SIG-M5 treated with dmso at 0.1 percent for 504 hours (cell line): ENCODE measurements around the gene PSMD9.
"Not testable (repeated sequence)": the region's sequence is repeated elsewhere in the genome, so short reads cannot be mapped to it uniquely, and the experiment has no call there.

Experiments used
- DNase-seq: peaks from one replicate; lab custom pipeline; 2025; ENCODE audit not compliant: unreplicated experiment; lab: John Stamatoyannopoulos, UW

Gene PSMD9, protein sequence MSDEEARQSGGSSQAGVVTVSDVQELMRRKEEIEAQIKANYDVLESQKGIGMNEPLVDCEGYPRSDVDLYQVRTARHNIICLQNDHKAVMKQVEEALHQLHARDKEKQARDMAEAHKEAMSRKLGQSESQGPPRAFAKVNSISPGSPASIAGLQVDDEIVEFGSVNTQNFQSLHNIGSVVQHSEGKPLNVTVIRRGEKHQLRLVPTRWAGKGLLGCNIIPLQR

DNA sequence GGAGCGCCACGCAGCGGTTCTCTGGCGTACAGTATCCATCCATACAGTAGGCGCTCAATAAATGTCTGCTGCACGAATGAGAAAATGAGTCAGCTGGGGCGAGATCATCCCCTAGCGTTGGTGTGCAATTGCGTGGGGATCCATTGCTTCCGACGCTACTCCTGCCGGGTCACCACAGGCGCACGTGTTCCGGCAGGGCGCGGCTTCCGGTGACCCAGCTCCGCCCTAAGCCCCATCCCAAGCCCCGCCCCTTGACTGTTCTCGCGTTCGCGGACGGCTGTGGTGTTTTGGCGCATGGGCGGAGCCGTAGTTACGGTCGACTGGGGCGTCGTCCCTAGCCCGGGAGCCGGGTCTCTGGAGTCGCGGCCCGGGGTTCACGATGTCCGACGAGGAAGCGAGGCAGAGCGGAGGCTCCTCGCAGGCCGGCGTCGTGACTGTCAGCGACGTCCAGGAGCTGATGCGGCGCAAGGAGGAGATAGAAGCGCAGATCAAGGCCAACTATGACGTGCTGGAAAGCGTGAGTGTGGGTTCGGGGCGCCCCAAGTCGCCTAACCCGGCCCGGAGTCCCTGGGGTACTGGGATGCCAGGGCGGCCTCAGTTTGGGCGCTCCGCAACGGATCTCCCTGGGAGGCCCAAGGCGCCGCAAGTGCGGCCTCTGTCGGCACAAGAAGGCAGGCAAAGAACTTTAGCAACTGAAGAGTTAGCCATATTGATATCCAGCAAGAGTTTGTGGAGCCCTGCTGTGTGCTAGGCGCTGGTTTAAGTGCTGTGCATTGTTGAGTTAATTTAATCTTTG lies at the start of gene PSMD9:
Gene PSMD9 (plus strand): TSS at position 313 of the 796 bp plus-strand sequence. CDS start 67 bp downstream, at position 380.
- peak; percentile 99 for DNase-seq

DNA sequence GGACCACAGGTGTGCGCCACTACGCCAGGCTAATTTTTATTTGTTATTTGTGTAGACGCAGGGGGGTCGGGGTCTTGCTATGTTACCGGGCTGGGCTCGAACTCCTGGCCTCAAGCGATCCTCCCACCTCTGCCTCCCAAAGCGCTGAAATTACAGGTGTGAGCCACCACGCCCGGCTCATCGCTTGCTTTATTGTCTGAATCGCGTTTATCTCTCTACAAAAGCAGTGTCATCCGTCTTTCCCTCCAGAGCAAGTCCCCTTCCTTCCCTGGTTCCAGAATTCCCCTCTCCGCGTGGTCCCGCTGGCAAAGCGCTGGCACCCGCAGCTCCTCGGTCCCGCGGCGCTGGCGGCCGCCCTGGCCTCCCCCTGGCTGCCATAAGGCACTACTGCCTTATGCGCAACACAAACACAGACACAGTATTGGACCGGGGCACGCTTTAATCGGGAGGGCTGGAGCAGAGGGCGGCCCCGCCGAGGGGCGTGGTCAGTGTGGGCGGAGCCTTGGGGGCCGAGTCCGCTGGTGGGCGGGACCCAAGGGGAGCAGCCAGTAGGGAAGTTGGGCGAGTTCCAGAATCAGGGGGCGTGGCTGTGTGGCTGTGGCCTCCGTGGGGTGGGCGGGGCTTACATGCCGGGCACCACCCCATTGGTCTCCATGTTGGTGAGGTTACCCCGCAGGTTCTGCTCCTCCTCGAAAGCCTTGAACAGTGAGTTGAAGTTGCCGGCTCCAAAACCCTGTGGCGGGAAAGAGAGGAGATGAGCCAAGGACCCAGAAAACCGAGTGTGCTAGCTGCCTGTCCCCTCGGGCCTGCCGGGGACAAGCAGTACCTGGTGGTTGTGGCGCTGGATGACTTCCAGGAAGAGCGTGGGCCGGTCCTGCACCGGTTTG lies 49.2 kb upstream of the PSMD9 start:
- peak; percentile 99 for DNase-seq

DNA sequence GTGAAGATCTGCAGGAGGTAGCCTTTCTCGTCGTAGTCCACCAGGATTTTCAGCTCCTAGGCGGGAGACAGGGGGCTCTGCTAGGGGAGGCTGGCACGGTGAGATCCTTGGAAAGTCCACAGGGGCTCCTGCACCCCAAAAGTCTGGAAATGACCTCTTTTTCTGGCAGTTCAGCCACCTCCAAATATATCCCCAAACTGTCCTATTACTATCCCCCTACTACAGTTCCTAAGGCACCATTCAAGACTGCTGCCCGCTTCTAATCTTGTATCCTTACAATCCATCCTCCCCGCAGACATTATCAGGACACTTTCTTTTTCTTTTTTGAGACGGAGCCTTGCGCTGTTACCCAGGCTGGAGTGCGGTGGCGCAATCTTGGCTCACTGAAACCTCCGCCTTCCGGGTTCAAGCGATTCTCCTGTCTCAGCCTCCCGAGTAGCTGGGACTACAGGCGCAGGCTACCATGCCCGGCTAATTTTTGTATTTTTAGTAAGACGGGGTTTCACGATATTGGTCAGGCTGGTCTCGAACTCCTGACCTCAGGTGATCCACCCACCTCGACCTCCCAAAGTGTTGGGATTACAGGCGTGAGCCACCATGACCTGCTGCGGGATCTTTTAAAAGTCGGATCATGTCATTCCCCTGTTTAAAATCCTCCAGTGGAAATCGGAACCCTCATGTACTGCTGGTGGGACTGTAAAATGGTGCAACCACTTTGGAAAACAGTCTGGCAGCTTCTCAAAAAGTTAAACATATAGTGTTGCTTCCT lies 48.4 kb upstream of the PSMD9 start:
- peak; percentile 40 for DNase-seq

DNA sequence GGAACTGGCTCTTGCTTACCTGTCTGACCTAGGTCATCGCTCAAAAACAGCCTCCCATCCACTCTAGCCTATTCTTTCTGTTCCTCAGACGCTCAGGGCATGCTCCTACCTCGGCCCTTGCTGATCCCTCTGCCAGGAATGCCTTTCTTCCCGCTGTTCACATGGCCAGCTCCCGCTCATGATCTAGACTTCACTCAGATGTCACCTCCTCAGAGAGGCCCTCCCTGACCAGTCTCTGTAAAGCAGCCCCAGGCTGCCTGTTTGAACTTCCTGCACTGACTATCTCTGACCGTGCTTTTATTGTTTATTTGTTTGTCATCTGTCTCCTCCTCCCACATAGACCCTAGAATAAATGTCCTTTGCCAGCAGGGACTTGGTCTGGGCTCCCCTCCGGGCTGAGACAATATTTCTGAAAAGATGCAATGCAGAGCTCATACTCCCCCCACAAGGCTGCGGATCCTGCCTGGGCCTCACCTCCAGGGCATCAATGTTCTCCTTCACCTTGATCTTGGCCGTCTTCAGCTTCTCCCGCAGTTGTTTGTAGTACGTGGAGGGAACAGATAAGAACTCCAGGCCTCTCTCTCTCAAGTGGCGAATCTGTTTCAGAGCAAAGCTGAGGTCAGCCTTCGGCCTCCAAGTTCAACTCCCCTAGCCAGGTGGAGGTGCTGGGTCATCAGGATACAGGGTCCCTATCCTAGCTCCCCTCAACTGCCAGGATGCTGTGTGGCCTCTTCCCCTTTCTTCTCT lies 45.2 kb upstream of the PSMD9 start:
- no peak for DNase-seq

DNA sequence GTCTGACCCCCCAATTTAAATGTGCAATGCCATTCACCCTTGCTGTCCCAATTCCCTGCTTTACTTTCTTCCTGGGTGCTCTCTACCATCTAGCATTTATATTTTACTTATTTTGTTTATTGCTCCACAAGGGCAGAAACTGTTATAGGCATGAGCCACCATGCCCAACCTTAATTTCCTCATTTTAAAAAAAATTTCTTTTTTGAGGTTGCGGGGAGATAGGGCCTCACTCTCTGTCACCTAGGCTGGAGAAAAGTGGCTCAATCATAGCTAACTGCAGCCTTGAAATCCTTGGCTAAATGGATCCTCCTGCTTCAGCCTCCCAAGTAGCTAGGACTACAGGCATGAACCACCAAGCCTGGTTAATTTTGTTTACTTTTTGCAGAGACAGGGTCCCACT lies 42.9 kb upstream of the PSMD9 start:
- peak; percentile 27 for DNase-seq

DNA sequence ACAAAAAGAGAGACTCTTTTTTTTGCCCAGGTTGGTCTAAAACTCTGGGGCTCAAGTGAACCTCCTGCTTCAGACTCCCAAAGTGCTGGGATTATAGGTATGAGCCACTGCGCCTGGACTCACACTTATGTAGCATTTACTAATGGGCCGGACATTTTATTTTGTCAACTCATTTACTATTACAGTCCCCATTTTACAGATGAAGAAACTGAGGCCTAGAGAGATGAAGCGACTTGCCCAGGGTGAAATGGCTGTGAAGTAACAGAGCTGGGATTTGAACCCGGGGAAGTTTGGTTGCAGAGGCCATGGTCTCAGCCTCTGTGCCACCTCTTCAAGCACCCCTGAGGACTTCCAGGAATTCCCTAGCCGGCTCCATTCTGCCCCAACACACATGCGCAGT lies 39.4 kb upstream of the PSMD9 start:
- no peak for DNase-seq

DNA sequence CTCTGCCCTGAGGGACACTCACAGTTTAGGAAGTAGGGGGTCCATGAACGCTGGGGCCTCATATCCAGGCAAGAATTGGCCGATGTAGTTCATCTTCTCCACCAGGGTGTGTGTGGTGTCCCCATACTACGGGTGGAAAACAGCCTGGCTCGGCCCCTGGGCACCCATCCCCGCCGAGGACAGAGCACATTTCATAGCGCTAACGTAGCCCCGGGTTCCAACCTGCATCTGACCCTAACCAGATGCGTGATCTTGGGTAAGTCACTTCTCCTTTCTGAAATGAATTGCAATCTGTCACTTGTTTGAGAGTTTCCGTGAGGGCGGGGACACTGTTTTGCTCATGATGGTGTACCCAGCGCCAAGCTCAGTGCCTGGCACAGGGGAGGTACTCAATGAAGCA lies 38.9 kb upstream of the PSMD9 start:
- DNase-seq: peak; percentile 82

DNA sequence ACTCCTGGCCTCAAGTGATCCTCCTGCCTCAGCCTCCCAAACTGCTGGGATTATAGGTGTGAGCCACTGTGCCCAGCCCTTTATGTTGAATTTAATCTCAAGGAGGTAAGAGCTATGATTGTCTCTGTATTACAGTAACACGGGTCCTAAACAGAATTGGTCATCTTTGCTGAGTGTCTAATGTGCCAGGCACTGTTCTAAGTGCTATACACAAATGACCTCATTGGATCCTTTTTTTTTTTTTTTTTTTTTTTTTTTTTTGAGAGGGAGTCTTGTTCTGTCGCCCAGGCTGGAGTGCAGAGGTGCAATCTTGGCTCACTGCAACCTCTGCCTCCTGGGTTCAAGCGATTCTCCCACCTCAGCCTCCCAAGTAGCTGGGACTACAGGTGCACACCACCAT lies 36.2 kb upstream of the PSMD9 start:
- DNase-seq: not testable (repeated sequence)

DNA sequence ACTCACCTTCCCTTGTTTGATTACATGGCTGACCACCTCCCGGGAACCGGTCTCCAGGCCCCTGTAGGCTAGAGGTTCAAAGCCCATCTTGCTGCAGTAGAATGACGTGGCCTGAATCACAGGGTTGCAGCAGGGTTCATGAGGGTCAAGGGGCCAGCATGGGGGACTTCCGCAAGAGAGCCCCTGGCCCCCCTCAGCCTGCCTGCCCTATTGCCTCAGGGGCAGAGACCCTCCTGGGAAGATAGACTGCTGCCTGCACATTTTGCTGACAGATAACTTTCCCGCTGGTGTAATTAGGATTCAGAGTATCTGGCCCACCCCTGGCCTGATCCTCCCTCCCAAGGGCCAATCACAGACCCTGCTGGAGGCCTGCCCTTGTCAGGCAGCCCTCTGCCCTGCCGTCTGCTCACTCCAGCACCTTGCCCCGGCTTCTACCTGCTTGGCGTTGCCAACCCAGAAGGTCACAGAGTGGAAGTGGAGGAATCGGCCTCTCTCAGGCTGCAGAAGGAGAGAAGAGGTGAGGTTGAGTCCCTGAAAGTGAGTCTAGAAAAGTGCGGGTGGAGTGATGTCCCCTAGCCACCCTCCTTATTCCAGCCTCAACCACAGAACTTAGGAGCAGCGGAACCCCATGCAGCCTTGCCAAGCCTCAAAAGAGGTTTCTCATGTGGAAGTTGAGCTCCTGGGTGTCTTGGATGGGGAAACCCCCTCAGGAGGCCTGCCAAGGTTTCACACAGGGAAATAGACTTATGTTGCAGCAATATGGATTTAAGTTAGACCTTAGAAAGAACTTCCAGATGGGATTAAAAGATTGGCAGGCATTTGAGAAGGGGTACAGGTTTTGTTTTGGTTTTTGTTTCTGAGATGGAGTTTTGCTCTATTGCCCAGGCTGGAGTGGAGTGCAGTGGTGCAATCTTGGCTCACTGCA lies 31.0 kb upstream of the PSMD9 start:
- no peak for DNase-seq

DNA sequence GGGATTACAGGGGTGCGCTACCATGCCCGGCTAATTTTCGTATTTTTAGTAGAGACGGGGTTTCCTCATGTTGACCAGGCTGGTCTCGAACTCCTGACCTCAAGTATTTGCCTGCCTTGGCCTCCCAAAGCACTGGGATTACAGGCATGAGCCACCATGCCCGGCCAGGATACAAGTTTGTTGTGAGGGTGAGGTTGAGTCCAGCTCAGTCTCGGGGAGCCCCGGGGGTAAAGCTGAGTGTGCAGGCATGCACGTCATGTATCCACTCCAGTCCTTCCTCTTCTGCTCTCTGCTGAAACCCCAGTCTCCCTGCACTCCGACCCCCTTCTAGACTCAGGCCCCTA lies 30.3 kb upstream of the PSMD9 start:
- no peak for DNase-seq

DNA sequence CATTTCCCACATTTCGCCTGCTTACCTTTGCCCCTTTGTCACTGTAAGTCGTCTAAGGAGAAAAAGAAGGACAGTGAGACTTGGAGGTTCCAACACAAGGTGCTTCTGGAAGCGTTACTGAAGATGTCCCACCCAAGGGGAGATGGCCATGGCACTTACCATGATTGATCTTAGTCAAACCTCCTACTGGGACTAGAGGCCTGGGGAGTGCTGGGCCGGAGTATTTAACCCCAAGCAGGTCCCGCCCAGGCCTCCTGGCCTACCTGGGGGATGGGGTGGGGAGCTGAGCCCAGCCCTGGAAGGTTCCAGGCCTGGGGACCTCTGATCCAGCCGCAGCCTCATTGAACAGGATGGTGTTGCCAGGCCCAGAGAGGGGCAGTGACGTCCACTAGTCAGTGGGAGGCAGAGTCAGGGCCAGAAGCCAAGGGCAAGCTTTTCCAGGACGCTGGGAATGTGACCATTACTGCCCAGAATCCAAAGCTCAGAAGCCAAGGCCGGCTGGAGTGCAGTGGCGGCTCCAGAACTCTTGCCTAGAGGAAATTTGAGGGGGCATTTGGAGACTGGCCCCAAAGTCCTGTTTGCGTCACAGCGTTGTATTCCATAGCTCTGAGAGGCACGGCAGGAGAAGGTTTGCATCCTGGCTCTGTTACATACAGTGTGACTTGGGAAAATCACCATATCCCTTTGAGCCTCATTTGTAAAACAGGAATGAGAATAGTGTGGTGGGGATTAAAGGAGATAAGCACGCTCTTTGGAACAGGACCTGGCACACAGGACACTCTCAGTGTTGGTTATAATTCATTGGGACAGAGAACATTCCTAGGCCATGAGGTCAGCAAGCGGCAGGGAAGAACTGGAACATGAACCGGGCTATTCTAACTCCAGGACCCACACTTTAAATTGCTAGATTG lies 29.7 kb upstream of the PSMD9 start, which contains the start of gene HPD:
Gene HPD (minus strand): TSS at position 198 of the 911 bp plus-strand sequence. CDS start 36 bp downstream, at position 162.
- DNase-seq: no peak

DNA sequence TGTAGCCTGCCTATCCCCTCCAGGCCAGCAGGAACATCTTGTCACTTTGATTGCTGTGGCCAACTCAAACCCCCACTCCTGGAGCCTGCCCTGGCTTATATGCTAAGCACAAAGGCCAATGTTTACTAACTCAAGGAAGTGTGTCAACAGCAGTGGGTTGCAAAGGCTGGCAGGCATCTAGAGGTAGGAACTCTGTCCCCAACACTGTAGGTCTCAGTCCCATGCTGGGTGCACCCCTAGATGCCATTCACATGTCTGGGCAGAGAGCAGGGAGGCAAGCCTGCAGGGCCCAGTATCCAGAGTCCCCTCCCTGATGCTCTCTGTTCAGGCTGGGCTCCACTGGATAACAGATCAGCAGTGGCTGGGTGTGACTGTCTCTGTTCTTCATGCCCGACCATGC lies 28.3 kb upstream of the PSMD9 start:
- no peak for DNase-seq

DNA sequence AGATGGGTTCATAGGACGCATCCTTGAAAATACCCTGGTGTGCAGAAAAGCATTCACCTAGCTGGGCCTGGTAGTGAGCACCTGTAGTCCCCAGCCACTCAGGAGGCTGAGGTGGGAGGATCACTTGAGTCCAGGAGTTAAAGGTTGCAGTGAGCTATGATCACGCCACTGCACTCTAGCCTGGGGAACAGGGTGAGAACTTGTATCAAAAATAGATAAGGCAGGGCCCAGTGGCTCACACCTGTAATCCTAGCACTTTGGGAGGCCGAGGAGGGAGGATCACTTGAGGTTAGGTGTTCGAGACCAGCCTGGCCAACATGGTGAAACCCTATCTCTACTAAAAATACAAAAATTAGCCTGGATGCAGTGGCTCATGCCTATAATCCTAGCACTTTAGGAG lies 27.9 kb upstream of the PSMD9 start:
- DNase-seq: not testable (repeated sequence)

DNA sequence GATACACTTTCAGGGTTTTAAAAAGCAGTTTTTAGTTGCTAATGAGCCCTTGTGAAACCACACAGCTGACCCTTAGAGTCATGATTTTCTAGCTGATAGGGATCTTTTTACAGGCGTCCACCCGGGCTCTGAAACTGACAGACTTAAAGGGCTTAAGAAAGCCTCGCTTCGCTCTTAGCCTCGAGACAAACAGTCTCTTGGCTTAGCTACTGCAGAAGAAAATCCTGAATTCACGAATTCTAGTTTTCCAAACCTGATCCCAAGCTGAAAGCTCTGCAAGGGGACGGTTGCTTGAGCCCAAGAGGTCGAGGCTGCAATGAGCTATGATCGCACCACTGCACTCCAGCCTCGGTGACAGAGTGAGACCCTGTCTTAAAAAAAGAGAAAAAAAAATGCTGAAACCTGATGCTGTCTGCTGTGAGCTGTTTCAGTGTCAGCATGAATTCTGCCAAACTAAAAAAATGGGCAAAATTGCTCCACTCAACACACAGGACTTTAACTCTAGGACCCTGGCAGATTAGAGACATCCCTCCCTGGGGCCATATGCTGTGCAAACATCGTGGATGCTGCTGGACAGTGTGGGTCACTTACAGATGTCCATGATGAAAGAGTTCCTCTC lies 26.8 kb upstream of the PSMD9 start:
- DNase-seq: no peak

DNA sequence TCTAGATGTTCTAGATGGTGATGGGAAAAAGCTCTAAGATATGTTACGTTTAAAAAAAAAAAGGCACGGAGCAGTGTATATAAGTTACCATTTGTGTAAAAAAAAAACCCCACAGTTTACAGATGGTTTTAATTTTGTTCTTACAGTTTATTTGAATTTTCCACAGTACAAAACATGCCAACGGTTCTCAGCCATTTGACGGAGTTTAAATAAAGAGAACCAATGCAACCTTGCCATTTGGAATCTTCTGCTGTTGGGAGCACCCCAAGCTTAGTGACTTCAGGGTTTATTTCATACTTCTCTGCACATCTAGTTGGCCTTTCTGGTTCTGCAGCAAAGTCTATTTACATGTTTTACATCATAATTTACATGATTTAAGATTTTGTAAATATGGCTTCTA lies 22.3 kb upstream of the PSMD9 start:
- no peak for DNase-seq

DNA sequence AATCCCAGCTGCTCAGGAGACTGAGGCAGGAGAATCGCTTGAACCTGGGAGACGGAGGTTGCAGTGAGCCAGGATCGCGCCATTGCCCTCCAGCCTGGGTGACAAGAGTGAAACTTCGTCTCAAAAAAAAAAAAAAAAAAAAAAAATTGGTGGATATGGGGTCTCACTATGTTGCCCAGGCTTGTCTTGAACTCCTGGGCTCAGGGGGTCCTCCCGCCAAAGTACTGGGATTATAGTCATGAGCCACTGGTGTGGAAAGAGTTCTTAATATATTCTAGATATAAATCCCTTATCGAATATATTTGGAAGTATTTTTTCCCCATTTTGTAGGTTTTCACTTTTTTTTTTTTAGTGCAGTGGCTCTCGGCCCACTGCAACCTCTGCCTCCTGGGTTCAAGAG lies 19.4 kb upstream of the PSMD9 start:
- not testable (repeated sequence) for DNase-seq

DNA sequence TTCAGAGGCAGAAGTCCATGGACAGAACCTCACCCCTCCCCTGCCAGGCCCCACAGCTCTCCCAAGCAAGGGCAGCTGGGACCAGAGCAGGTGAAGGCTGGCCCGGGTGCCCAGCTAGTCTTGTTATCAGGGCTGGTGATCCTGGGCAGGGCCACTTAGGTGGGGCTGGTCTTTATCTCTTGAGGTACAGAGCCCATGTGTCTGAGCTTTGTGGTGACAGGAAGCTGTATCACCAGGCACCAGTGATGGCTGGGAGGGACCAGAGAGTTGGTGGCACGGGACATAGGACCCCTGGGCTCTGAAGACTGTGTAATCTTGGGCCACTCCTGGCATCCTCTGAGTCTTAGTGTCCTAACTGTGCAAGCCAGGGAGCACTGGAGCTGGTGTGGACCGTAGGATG lies 17.1 kb upstream of the PSMD9 start:
- DNase-seq: no peak
